Caco-2 (cell line): Measurements from ENCODE around the gene SLU7. TPM values are rescaled to one million over a fixed set of nuclear protein-coding genes. Genes with fewer than 3 reads are reported as not detected.

Experiments
- BruUV-seq: library from RNA; stranded (reverse); fragments of 400-500 nt; replicated peaks from 2 replicates; lab custom pipeline; 2021; lab: Mats Ljungman, UMichigan
- CTCF ChIA-PET: fragments of 300-600 bp; sonication (Branson Sonifier 250); formaldehyde crosslinking; loops from one replicate; lab custom pipeline; 2022; ENCODE audit warnings: antibody characterized with exemption; lab: Charles Lee
- POLR2A ChIA-PET: fragments of 300-600 bp; sonication (Branson Sonifier 250); formaldehyde crosslinking; loops from one replicate; lab custom pipeline; 2022; ENCODE audit warnings: antibody characterized with exemption; lab: Charles Lee
- DNase-seq, 2 experiments: peaks; one replicate each; pipeline versions ENCODE4 v3.0.0 to v3.0.0-alpha.2; 2020 to 2022
- H3K27me3 ChIP-seq: replicated peaks from 2 replicates; pipeline ENCODE4 v1.6.0; 2011; ENCODE audit warnings: low read length; ENCODE audit not compliant: control insufficient read depth, insufficient read depth
- H3K36me3 ChIP-seq: 2 replicates; pipeline ENCODE4 v1.5.1; 2011; ENCODE audit warnings: low read length; ENCODE audit not compliant: control insufficient read depth, insufficient read depth
- H3K4me1 ChIP-seq: fragments of 250-450 bp; sonication (Bioruptor Pico); 2 replicates; pipeline ENCODE4 v1.5.1; 2020; ENCODE audit warnings: mild to moderate bottlenecking
- H3K4me3 ChIP-seq: 2 replicates; pipeline ENCODE4 v1.5.1; 2011; ENCODE audit warnings: low read depth, mild to moderate bottlenecking, control low read depth, low read length
- H3K9me3 ChIP-seq: fragments of 250-450 bp; sonication (Bioruptor Pico); 2 replicates; pipeline ENCODE4 v1.5.1; 2020; ENCODE audit warnings: mild to moderate bottlenecking, moderate library complexity
- H3K27ac Mint-ChIP-seq: one replicate; pipeline ENCODE4 v1.8.0; 2022; ENCODE audit warnings: mixed read lengths; ENCODE audit not compliant: unreplicated experiment
- H3K27me3 Mint-ChIP-seq: one replicate; pipeline ENCODE4 v1.8.0; 2022; ENCODE audit warnings: mixed read lengths; ENCODE audit not compliant: insufficient read depth, unreplicated experiment
- H3K36me3 Mint-ChIP-seq: one replicate; pipeline ENCODE4 v1.8.0; 2022; ENCODE audit warnings: mild to moderate bottlenecking, mixed read lengths; ENCODE audit not compliant: insufficient read depth, unreplicated experiment
- H3K4me1 Mint-ChIP-seq: one replicate; pipeline ENCODE4 v1.8.0; 2022; ENCODE audit warnings: low read depth, mixed read lengths; ENCODE audit not compliant: unreplicated experiment
- H3K4me3 Mint-ChIP-seq: one replicate; pipeline ENCODE4 v1.8.0; 2022; ENCODE audit warnings: mild to moderate bottlenecking, moderate library complexity, mixed read lengths; ENCODE audit not compliant: unreplicated experiment
- H3K9me3 Mint-ChIP-seq: one replicate; pipeline ENCODE4 v1.8.0; 2022; ENCODE audit warnings: mixed read lengths; ENCODE audit not compliant: unreplicated experiment
- intact Hi-C: fragments of 100-400 bp; cut with micrococcal nuclease; formaldehyde crosslinking; loops from one replicate; pipeline ENCODE4 v1.10.0; 2022; ENCODE audit not compliant: unreplicated experiment
- total RNA-seq: library from RNA; stranded (reverse); gene quantifications from 2 replicates; pipeline ENCODE4 v1.2.3, GENCODE V29; 2022
- TF ChIP-seq, protein P1 (sequence below), 2 experiments: fragments of 200-600 bp in 1 of 2; IDR thresholded peaks; 1 replicate in 1 of 2; 2 replicates in 1 of 2; pipeline versions ENCODE4 v1.5.1 to v1.8.0; 2011 to 2022; ENCODE audit warnings: antibody characterized with exemption in 1 of 2, control low read depth in 1 of 2, inconsistent platforms in 1 of 2, low read depth in 1 of 2, low read length in 1 of 2, mild to moderate bottlenecking in 1 of 2, moderate library complexity in 1 of 2; ENCODE audit not compliant: insufficient read depth in 1 of 2, severe bottlenecking in 1 of 2, unreplicated experiment in 1 of 2

The SLU7 gene
- total RNA-seq, 1 experiment from 2014 or later: 55.0 TPM

DNA sequence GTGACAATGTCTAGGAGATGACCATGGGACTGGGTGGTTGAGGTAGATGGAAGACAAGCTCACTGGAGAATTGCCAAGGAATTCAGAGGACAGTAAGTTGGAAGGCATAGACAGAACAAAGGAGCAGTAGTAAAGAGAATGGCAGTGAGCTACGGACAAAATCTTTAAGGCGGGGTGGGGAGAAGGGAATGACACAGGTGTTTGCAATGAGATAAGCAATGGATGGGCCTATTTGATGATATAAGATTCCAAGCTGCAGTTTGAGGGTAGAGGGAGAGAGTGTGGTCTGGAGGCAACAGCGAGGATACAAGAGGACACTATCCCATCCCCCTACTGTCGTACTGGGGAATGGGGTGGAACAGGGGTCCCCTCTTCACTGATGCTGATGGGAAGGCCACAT, 17.1 kb upstream of the SLU7 start:
- Histone ChIP-seq H3K9me3 (no peaks in the 10 kb centered on the region), H3K4me3 (no peak overlapping the region), H3K36me3 (no peaks in the 10 kb centered on the region), H3K4me1 (no peaks in the 10 kb centered on the region; the same call in 1 of the 2 replicates), H3K27me3 (no peaks in the 10 kb centered on the region)
- TF ChIP-seq, protein P1, sequence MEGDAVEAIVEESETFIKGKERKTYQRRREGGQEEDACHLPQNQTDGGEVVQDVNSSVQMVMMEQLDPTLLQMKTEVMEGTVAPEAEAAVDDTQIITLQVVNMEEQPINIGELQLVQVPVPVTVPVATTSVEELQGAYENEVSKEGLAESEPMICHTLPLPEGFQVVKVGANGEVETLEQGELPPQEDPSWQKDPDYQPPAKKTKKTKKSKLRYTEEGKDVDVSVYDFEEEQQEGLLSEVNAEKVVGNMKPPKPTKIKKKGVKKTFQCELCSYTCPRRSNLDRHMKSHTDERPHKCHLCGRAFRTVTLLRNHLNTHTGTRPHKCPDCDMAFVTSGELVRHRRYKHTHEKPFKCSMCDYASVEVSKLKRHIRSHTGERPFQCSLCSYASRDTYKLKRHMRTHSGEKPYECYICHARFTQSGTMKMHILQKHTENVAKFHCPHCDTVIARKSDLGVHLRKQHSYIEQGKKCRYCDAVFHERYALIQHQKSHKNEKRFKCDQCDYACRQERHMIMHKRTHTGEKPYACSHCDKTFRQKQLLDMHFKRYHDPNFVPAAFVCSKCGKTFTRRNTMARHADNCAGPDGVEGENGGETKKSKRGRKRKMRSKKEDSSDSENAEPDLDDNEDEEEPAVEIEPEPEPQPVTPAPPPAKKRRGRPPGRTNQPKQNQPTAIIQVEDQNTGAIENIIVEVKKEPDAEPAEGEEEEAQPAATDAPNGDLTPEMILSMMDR (IDR thresholded peaks at IDR 0.05; ENCODE audit: insufficient read depth in 1 of 2, low read depth in 1 of 2, low read length in 1 of 2, severe bottlenecking in 1 of 2, unreplicated experiment in 1 of 2): no peak
- Mint-ChIP-seq H3K4me3 (no peak overlapping the region), H3K27ac (no peak overlapping the region), H3K9me3 (no peaks in the 10 kb centered on the region), H3K27me3 (no peaks in the 10 kb centered on the region), H3K4me1 (peaks cover 6% of the 10 kb centered on the region), H3K36me3 (no peaks in the 10 kb centered on the region)
- no TSS peak for BruUV-seq
- intact Hi-C loops: loop anchor here (5.0 to 10.0 kb wide), 3 partner anchors 41 to 469 kb away; no protein-coding TSS in a partner anchor
- POLR2A ChIA-PET: no interaction called here
- CTCF ChIA-PET: interaction anchor here (0.6 kb wide), 1 partner anchor 14 kb away, joined by 3 read pairs; no protein-coding TSS in a partner anchor
- no peak for DNase-seq

DNA sequence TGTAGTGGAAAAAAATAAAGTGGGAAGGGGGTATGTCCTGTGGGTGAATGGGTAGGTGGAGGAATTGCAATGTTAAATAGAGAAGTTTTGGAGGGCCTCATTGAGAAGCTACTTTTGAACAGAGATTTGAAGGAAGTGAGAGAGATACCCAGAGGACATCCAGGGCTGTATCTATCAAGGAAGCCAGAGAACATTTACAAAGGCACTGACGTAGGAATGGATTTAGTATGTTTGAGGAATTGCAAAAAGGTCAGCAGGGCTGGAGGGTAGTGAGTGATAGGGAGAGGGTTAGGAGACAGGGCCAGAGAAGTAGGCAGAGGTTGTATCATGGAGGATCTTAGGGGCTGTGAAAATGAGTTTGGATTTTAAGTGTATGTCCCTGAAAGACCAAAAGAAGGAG, 16.7 kb upstream of the SLU7 start:
- Histone ChIP-seq H3K9me3 (no peaks in the 10 kb centered on the region), H3K27me3 (no peaks in the 10 kb centered on the region), H3K36me3 (no peaks in the 10 kb centered on the region), H3K4me1 (no peaks in the 10 kb centered on the region; the same call in 1 of the 2 replicates), H3K4me3 (no peak overlapping the region)
- Mint-ChIP-seq H3K4me3 (no peak overlapping the region), H3K36me3 (no peaks in the 10 kb centered on the region), H3K4me1 (peaks cover 6% of the 10 kb centered on the region), H3K9me3 (no peaks in the 10 kb centered on the region), H3K27me3 (no peaks in the 10 kb centered on the region), H3K27ac (no peak overlapping the region)
- no peak for DNase-seq
- intact Hi-C loops: loop anchor here (5.0 to 10.0 kb wide), 3 partner anchors 42 to 469 kb away; no protein-coding TSS in a partner anchor
- TF ChIP-seq, protein P1 (IDR thresholded peaks at IDR 0.05; ENCODE audit: insufficient read depth in 1 of 2, low read depth in 1 of 2, low read length in 1 of 2, severe bottlenecking in 1 of 2, unreplicated experiment in 1 of 2): no peak
- BruUV-seq: no TSS peak
- CTCF ChIA-PET: interaction anchor here (0.6 kb wide), 1 partner anchor 13 kb away, joined by 3 read pairs; no protein-coding TSS in a partner anchor
- POLR2A ChIA-PET: no interaction called here

DNA sequence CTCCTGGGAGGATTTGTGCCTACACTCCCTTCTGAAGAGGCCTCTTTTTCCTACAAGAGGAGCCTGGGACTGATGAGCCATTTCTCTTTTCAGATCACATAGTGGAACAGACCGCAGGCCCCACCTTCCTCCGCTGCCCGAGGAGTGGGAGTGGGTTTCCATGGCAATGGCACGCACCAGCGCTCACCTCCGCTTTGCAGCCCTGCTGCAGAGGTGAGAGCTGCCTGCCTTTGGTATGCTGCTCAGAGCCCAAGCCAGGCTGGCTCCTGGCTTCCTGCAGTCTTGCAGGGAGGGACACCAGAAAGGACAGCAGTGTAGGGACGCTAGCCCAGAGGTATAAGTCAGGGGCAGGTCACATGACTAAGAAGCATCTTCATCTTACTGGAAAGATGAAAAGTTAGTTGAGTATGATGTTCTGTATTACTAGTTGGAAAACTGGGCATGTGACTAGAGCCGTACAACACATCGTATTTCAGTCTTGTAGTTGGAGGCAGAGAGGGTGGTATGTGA, 15.2 kb upstream of the SLU7 start:
- Histone ChIP-seq H3K27me3 (no peaks in the 10 kb centered on the region), H3K4me1 (no peaks in the 10 kb centered on the region; the same call in 1 of the 2 replicates), H3K36me3 (no peaks in the 10 kb centered on the region), H3K4me3 (no peak overlapping the region), H3K9me3 (no peaks in the 10 kb centered on the region)
- no peaks in the 10 kb centered on the region for H3K27me3 Mint-ChIP-seq
- H3K36me3 Mint-ChIP-seq: no peaks in the 10 kb centered on the region
- no TSS peak for BruUV-seq
- ChIA-PET CTCF (no interaction called here), POLR2A (no interaction called here)
- H3K9me3 Mint-ChIP-seq: no peaks in the 10 kb centered on the region
- H3K27ac Mint-ChIP-seq: no peak overlapping the region
- H3K4me1 Mint-ChIP-seq: peaks cover 6% of the 10 kb centered on the region
- DNase-seq: no peak
- intact Hi-C loops: loop anchor here (10.0 kb wide), 2 partner anchors 201 to 471 kb away; no protein-coding TSS in a partner anchor
- TF ChIP-seq, protein P1 (IDR thresholded peaks at IDR 0.05; ENCODE audit: insufficient read depth in 1 of 2, low read depth in 1 of 2, low read length in 1 of 2, severe bottlenecking in 1 of 2, unreplicated experiment in 1 of 2): no peak
- H3K4me3 Mint-ChIP-seq: no peak overlapping the region
